ENCODE data around the gene BTBD7.
"Not testable (repeated sequence)": the region's sequence is repeated elsewhere in the genome, so short reads cannot be mapped to it uniquely, and the experiment has no call there.

BTBD7 gene

DNA sequence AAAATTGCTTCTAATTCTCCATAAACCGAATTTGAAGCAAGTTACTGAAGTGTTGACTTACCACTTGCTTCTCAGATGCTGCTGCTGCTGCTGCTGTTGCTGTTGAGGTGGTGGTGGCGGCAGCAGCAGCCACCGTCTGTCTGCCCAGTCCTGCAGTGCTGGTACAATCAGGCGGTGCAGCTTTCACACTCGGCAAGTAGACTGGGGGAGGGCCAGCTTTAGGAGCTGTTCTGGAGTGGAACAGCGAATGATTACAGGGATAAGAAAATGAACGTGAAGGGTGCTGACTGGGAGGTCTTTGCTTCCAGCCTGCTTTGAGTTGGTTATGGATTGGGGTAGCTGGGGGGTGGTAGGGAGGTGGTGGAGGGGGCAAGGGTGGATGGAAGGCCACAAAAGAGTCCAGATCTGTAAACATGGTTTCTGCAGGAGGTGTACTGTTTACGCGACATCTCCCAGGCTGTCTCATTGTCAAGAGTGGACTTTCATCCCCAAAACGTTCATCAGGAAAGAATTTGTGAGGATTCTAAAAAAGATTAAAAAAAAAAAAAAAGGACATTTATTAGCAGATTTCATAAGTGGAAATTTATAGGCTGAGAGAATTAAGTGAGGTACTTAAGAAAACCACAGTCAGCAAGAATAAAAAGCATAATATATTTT is 86.9 kb downstream of the BTBD7 start:
- no peak for DNase-seq

DNA sequence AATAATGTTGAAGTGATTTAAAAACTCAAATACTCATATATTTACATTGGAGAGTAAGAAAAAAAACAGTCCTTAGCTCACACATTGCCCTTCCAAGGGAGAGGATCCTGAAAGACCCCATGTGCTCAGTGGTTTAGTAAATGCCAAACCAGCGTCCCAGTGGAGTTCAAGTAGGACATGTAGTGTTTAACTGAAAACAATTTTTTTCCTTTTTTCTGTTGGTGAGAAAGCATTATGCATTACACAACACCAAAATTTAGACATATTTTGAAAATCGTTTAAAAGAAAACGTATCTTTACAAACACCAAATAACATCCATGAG is 92.2 kb downstream of the BTBD7 start:
- DNase-seq, result no peak

DNA sequence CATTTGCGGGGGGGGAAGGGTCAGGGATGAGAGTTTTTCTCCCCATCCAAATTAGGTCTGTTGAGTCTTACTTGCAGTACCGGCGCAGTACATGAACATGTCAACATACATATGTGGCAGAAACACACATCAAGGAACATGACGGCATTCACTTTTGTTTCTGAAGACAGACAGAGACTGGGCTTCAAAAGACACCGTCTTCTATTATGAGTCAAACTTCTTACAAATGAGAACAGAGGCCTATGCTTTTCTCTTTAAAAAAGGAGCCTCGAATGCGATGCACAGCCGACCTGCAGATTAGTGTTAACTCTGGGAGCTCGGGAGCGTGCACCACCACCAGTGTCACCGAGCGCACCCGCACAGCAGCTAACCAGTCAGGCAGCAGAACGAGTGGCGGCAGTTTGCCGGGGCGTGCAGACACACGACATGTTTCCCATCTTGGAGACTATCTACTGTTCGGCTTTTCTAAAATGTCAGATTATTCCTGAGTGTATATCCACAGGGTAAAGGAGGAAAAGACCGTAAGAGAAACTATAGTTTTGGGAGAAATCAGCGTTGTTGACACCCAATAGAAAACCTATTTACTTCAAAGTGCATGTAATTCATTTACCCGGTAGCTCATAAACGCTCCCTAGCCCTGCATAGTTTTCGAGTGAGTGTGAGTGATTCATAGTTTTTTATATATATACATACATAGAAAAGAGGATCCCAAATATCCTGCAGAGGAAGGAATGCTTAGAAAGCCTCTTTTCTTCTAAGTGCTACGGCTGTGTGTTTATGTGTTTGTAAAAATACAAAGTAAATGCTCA is 92.8 kb downstream of the BTBD7 start:
- no peak for DNase-seq

DNA sequence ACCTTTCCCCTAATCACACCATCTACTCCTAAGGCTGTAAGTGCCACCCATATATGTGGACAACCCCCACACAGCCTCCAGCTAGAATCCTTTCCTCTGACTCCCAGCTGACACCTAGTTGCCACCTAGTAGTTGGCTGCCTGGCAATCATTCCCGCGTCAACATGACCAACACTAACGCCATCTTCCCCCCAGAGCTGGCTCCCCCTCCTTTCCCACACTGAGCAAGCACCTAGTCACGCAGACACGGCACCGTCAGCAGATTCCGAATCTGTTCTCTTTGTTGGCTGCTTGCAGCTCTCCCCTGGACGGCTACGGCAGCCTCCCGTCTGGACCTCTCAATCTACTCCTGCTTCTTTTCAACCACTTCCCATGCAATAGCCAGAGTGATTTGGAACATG is 98.0 kb downstream of the BTBD7 start:
- no peak for DNase-seq

DNA sequence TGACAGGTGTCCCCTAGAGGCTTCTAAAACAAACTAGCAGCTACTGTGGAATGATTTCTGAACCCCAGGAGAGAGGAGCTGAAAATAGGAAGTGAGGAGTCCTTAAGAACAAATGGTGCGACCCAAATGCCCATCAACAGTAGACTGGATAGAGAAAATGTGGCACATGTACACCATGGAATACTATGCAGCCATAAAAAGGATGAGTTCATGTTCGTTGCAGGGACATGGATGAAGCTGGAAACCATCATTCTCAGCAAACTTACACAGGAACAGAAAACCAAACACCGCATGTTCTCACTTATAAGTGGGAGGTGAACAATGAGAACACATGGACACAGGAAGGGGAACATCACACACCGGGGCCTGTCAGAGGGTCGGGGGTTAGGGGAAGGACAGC is 99.8 kb downstream of the BTBD7 start:
- not testable (repeated sequence) for DNase-seq

DNA sequence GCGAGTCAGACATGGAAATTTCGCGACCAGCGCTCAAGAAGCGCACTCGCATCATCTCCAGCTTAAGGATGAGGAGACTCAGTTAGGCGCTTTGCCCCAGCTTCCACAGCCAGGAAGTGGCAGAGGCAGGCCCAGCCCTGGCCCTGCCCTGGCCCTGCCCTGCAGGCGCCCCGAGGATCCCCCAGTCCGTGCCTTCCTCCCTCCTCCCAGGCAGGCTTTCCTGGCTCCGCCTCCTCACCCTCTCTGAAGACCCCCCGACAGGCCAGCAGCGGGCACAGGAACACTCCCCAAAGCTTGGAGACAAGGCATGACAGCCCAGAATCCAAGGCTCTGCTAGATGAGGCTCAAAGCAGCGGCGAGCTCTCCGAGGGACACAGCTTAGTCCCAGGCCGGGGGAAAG is 100.7 kb downstream of the BTBD7 start:
- DNase-seq, result no peak

DNA sequence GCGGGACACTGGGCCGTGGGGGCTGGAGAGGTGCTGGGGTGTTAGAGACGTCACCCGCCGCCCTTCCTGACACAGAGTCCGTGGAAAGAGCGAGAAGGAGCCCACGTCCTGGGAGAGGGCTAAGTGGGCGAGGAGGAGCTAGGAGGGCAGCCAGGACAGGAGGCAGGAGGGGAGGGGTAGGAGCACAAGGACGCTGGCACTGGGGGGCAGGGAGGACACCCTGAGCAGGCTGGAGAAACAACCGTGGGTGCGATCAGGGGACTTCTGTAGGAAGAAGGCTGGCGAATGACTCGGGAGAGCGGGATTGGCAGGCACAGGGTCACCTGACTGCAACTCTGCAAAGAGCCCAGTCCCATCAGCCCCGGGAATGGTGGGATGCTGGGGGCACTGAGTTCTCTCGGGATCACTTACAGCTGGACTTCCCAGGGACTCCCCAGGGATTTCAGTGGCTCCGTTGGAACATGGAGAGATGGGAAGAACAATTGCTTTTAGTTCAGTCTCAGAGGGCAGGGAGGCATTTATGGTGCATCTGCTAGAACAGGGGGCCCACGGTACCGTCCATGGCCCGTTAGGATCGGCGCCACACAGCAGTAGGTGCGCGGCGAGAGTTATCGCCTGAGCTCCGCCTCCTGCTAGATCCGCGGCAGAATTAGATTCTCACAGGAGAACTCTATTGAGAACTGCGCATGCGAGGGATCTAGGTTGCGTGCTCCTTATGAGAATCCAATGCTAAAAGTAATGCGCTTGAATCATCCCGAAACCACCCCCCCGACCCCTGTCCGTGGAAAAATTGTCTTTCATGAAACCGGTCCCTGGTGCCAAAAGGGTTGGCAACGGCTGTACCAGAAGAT is 101.5 kb downstream of the BTBD7 start:
- DNase-seq, result no peak

DNA sequence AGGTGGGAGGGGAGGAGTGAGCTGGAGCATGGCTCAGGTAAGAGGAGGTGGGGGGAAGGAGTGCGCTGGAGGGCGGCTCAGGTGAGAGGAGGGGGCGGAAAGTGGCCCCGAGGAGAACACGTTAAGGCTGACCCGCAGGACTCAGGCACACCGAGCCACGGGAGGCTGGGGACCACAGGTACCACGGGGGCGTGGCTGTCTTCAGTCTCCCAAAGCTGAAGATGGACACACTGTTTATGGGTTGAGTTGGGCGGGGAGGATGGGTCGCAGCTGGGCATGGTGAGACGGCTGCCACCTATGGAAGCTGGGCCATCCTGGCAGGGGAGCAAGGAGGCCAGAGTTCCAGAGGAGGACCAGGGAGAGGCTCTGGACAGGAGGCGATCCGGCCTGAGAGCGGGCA is 102.3 kb downstream of the BTBD7 start:
- no peak for DNase-seq

DNA sequence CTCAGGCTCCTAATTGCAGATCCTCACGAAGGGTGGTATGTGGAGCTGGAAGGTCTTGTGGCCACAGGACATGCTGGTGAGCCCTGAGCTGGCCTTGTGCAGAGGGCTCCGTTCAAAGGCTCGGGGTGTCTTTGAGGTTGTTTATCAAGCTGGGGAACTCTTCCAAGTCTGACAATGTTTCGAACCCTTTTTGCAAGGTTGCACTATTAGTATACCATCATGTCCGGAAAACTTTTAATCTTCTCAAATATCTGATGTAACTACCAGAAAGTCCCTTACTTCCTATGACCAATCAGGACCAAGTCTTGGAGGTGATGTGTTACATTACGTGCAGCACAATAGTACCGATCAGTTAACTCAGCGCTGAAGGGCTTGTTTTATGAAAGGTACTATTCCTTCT is 104.3 kb downstream of the BTBD7 start:
- DNase-seq, result no peak

DNA sequence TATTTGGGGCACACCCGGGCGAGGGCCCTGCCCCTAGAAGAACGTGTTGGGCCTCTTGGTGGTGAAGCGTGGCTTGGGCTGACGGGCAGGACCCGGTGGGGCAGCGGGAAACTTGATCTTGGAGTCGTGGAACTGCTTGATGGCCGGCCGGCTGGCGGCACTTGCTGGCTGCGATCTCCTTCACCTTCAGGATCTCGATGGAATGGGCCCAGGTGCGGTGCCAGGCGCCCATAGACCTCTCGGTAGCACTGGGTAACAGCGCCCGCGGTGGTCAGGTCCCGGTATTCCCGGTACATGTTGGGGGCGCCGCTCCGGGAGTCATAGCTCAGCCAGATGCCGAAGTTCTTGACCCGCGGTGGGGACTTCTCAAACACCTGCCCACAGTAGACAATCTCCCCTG is 109.3 kb downstream of the BTBD7 start:
- DNase-seq, result no peak

DNA sequence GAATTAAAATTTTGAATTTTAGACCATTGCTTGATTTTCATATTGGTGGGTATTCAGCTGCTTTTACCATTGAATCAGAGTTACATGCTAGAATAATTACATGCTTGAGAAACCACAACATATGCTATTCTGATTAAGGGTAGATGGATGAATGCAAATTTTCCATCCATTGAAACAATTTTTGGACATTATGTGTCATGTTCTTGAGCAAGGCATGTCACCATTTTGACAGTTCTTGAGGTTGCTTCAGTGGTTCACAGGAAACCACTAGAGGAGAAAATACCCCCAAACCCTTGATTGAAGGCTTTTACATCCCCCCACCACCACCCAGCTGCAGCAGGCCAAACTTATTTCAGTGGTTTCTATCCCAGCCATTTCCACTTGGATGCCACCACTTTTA is 112.3 kb downstream of the BTBD7 start:
- DNase-seq, result no peak

DNA sequence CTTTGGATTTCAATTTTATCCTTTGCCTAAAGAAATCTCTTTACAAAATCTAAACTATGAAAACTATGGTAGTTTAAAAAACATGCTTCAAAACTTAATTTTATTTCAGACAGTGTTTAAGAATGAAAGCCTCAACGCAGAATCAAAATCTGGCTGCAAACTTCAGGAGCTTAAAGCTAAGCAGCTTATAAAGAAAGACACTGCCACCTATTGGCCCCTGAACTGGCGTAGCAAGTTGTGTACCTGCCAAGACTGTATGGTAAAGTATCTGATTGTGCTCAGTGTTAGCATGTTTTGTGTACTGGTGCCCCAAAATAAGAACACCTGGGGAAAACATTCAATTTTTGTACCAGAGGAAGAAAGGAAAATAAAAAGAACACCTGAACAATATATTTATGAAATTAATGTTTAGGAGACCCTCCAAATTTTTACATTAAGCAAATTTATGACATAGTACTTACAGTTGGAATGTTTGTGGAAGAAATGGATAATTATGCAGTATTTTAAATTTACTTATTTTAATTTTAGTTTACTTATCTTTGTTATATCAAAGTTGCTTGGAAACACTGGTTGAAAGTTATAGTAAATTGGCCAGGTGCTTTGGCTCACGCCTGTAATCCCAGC is 113.6 kb downstream of the BTBD7 start:
- DNase-seq, result peak; percentile 31

DNA sequence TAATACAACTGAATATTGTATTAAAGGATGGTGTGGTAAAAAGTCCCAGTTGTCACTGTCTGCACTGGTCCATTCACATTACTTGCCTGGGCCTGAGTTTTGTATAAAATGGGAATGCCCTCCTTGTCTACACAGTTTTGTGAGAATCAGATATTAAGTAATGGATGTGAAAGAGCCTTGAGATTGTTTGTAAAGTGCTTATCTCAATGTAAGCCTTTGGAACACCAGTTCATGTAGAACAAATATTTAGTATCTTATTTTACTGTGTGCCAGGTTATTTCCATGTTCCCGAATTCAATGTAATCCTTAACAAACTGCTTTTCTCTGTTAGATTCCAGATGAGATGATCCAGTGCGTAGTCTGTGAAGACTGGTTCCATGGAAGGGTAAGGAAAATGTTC is 118.2 kb downstream of the BTBD7 start:
- DNase-seq, result no peak

DNA sequence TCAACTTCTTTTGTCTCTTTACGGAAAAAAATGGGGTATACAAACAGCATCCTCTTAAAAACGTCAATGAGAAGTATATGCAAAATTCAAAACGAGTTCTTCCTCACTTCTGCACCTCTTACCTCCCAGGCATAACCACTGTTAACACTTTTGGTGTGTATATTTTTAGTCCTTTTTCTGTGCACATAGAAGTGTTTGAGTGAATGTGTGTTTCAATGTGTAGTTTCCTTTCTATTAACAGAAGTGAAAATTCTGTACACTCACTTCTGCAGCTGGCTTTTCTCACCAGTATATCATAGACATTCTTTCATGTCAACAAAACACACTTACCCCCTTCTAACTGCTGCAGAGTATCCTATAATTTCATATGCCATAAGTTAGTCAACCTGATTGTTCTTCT is 120.4 kb downstream of the BTBD7 start:
- DNase-seq, result no peak

DNA sequence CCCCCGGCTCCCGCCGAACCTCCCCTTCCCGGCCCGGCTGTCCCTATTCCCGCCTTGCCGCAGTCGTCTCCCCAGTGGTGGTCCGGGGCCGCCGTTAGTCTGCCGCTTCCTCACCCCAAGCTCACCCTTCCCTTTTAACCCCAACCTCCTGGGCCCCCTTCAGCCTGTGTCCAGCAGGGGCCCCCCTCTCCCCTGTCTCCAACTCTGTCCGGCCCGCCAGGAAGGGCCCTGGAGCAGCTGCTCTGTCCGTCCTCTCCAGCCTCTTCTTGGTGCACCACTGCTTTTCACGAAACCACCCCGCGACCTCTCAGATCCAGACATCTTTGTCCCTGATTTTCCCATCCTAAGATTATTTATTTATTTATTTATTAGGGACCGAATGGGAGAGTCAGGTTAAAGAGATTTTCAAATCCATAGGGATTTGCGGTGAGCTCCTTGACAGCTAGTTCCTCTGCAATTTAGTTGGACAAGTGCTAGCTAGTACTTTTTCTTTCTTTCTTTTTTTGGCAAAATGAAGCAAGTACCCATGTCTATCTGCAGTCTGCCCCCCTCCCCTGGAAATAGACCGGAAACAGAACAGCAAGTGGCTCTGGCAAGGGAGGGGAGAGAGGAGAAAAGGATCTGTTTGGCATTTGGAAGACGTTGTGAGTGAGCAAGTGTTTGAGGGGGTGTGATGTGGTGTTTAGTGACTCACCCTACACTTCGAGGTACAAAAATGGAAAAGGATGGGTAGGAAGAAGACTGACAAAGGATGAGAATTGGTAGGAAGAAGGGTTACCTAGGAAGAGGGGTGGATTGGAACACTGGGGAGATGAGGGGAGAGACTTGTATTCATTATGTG is 125.1 kb downstream of the BTBD7 start:
- DNase-seq, result peak; percentile 16

DNA sequence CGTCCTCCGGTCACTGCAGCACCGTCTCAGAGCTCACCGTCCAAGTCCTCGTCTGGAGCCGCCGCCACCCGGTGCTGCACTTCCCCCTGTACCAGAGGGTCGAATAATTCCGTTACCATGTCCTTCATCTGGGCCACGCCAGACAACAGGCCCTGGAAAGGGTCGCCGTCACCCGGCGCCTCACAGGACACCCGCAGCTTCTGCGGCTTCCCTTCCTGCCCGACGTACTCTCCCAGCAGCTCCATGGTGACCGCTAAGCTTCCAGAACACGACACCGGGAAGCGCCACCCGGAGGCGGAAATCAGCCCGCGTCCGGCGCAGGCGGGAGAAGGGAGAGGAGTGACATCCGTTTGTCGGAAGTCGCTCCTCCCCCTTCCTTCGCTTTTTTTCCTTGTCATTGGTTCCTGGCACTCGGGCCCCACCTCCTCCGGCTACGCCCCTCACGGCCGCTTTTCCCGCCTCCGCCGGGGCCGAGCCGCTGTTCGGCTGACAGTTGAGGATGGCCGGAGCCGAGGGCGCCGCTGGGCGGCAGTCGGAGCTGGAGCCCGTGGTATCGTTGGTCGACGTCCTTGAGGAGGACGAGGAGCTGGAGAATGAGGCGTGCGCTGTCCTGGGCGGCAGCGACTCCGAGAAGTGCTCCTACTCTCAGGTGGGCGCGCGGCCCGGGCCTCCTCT is 125.9 kb downstream of the BTBD7 start, which contains the start of the genes GON7 and UBR7:
Gene GON7, minus strand, starts transcription at position 273 of the 675 bp plus-strand sequence. Its CDS starts 28 bp downstream, at position 245.
Gene UBR7, plus strand, starts transcription at position 464 of the 675 bp plus-strand sequence. Its CDS starts 36 bp downstream, at position 500.
- peak; percentile 96 for DNase-seq

DNA sequence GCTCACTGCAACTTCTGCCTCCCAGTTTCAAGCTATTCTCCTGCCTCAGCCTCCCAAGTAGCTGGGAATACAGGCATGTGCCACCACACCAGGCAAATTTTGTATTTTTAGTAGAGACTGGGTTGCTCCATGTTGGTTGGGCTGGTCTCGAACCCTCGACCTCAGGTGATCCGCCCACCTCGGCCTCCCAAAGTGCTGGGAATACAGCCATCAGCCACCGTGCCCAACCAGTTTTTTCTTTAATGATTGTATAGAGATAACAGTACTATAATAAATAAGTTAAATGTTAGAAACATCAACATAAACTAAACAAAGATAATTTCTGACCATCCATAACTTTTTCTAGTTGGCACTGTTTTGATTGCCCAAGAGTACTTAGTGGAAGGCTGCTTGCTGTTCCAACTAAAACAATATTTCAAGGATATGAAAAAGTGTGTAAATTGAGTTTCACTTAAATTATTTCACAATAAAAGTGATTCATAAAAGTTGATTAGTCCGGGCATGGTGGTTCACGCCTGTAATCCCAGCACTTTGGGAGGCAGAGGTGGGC is 131.6 kb downstream of the BTBD7 start:
- DNase-seq, result no peak

DNA sequence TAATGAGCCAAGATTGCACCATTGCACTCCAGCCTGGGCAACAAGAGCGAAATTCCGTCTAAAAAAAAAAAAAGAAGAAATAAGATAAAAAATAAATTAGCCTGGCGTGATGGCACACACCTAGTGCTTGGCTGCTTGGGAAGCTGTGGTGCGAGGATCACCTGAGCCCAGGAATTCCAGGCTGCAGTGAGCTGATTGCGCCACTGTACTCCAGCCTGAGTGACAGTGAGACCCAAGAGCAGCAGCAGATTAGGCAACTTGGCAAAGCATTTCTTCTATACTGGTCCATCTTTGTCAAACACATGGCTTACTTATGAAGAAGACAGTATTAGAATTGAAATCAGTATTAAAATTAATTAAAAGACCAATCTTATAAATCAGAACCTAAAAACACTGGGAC is 132.3 kb downstream of the BTBD7 start:
- DNase-seq, result no peak

DNA sequence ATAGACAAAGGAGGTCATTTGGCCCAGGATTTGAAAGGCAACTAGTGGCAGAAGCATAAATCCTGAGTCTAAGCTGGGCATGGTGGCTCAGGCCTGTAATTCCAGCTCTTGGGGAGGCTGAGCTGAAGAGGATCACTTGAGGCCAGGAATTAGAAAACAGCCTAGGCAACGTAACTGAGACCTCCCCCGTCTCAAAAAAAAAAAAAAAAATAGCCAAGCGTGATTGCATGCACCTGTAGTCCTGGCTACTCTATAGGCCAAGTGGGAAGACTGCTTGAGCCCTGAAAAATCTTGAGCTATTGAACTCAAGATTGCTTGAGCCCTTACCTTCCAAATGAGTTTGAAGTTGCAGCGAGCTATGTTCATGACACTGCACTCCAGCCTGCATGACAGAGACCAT is 133.8 kb downstream of the BTBD7 start:
- no peak for DNase-seq

DNA sequence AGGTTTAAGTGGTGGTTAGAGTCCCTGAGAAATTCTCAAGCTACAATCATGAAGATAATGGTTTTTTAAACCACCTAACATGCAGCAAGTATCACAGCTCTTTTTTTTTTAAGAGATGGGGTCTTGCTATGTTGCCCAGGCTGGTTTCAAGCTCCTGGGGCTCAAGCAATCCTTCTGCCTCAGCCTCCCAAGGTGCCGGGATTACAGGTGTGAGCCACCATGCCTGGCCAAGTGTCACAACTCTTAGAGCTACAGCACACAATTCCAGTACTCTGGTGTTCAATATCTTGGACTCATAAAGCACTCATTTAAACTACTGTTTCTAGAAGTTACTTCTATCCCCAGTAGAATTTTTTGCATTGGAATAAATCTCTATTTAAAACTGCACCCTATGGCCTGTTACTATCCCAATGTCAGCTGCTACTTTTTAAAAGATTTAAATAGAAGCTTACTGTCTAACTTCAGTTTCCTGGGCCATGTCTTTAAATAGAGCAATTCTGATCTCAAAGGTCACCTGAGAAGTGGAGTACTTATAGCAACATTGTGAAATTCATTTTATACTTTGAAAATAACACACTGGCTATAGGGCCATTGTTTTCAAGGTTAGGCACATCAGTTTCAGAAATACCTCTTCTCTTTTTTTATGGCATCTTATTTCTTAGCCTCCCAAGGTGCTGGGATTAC is 137.4 kb downstream of the BTBD7 start:
- no peak for DNase-seq

Data from NCI-H2081 treated with DMSO at 0.1 percent for 48 hours (cell line).